Measurements from ENCODE around the gene SLC6A19. TPM values are rescaled to one million over a fixed set of nuclear protein-coding genes. Genes with fewer than 3 reads are reported as not detected.

SLC6A19 gene
- total RNA-seq, 2 experiments from 2014 or later = not detected

DNA sequence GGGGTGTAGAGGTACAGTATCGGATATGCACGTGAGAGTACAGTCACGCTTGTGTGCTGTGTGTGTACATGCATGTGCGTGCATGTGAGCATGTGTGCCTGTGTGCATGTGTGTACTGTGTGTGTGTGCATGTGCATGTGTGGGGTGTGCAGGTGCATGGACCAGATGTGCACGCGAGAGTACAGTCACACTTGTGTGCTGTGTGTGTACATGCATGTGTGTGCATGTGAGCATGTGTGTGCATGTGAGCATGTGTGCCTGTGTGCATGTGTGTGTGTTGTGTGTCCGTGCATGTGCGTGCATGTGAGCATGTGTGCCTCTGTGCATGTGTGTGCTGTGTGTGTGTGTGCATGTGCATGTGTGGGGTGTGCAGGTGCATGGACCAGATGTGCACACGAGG, 10.3 kb downstream of the SLC6A19 start:
- no peaks in the 10 kb centered on the region for H3K27me3 Mint-ChIP-seq
- intact Hi-C loops (cut with DNase I, micrococcal nuclease) = no loop called here
- Histone ChIP-seq H3K9me3 (ENCODE audit: control insufficient read depth in 1 of 2, insufficient read depth in 1 of 2, low read length in 2 of 2) (peaks cover 0 to 14% of the 10 kb centered on the region in 2 experiments), H3K36me3 (ENCODE audit: insufficient read depth, low read length) (no peaks in the 10 kb centered on the region), H3K27ac (ENCODE audit: low read depth in 1 of 2, low read length in 2 of 2) (no peak overlapping the region), H3K4me3 (ENCODE audit: low read length) (no peak overlapping the region), H3K27me3 (ENCODE audit: control insufficient read depth in 1 of 2, insufficient read depth in 2 of 2, low read length in 2 of 2) (no peaks in the 10 kb centered on the region), H3K4me1 (ENCODE audit: insufficient read depth, low read length) (no peaks in the 10 kb centered on the region)
- no peaks in the 10 kb centered on the region for H3K9me3 Mint-ChIP-seq
- CTCF ChIA-PET = no interaction called here
- TF ChIP-seq, protein P1, sequence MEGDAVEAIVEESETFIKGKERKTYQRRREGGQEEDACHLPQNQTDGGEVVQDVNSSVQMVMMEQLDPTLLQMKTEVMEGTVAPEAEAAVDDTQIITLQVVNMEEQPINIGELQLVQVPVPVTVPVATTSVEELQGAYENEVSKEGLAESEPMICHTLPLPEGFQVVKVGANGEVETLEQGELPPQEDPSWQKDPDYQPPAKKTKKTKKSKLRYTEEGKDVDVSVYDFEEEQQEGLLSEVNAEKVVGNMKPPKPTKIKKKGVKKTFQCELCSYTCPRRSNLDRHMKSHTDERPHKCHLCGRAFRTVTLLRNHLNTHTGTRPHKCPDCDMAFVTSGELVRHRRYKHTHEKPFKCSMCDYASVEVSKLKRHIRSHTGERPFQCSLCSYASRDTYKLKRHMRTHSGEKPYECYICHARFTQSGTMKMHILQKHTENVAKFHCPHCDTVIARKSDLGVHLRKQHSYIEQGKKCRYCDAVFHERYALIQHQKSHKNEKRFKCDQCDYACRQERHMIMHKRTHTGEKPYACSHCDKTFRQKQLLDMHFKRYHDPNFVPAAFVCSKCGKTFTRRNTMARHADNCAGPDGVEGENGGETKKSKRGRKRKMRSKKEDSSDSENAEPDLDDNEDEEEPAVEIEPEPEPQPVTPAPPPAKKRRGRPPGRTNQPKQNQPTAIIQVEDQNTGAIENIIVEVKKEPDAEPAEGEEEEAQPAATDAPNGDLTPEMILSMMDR (IDR thresholded peaks at IDR 0.05) = no peak
- H3K27ac Mint-ChIP-seq = no peak overlapping the region
- POLR2A ChIA-PET = no interaction called here
- no peak overlapping the region for H3K4me3 Mint-ChIP-seq
- no peaks in the 10 kb centered on the region for H3K36me3 Mint-ChIP-seq (ENCODE audit: low read depth)
- no peak for ATAC-seq (ENCODE audit: poor library complexity)
- DNase-seq = no peak
- H3K4me1 Mint-ChIP-seq (ENCODE audit: low read depth) = no peaks in the 10 kb centered on the region

DNA sequence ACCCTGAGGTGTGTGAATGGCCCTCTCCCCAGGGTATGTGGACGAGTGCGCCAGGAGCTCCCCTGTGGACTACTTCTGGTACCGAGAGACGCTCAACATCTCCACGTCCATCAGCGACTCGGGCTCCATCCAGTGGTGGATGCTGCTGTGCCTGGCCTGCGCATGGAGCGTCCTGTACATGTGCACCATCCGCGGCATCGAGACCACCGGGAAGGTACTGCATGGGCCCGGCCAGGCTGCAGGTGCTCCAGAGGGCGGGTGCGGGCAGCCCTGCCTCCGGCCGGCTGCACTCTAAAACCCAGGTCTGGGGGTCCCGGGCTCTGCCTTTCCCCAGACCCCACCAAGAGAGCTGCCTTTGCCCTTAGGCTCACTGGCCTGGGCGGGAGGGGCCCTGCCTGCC, 10.9 kb downstream of the SLC6A19 start:
- Histone ChIP-seq H3K27ac (ENCODE audit: low read depth in 1 of 2, low read length in 2 of 2) (no peak overlapping the region), H3K9me3 (ENCODE audit: control insufficient read depth in 1 of 2, insufficient read depth in 1 of 2, low read length in 2 of 2) (peaks cover 0 to 15% of the 10 kb centered on the region in 2 experiments), H3K4me1 (ENCODE audit: insufficient read depth, low read length) (no peaks in the 10 kb centered on the region), H3K4me3 (ENCODE audit: low read length) (no peak overlapping the region), H3K36me3 (ENCODE audit: insufficient read depth, low read length) (no peaks in the 10 kb centered on the region), H3K27me3 (ENCODE audit: control insufficient read depth in 1 of 2, insufficient read depth in 2 of 2, low read length in 2 of 2) (no peaks in the 10 kb centered on the region)
- DNase-seq = no peak
- intact Hi-C loops (cut with DNase I, micrococcal nuclease) = no loop called here
- TF ChIP-seq, protein P1 (IDR thresholded peaks at IDR 0.05) = no peak
- H3K27me3 Mint-ChIP-seq = no peaks in the 10 kb centered on the region
- no peak for ATAC-seq (ENCODE audit: poor library complexity)
- ChIA-PET POLR2A (no interaction called here), CTCF (no interaction called here)
- H3K36me3 Mint-ChIP-seq (ENCODE audit: low read depth) = no peaks in the 10 kb centered on the region
- H3K27ac Mint-ChIP-seq = no peak overlapping the region
- no peaks in the 10 kb centered on the region for H3K9me3 Mint-ChIP-seq
- H3K4me3 Mint-ChIP-seq = no peak overlapping the region
- no peaks in the 10 kb centered on the region for H3K4me1 Mint-ChIP-seq (ENCODE audit: low read depth)

DNA sequence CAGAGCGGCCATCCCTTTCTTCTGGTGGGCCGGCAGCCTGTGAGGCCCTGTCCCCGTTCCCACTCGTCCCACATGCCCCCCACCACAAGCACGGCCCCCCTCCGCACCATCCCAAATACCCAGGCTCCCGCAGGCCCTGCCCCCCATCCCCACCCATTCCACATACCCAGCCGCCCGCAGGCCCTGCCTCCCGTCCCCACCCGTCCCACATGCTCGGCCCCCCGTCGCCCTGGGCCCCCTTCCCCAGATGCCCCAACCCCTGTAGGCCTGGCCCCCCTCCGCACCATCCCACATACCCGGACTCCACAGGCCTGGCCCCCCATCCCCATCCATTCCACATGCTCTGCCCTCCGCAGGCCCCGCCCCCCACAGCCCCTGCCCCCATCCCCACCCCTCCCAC, 11.5 kb downstream of the SLC6A19 start:
- intact Hi-C loops (cut with DNase I, micrococcal nuclease) = no loop called here
- H3K9me3 ChIP-seq (ENCODE audit: control insufficient read depth in 1 of 2, insufficient read depth in 1 of 2, low read length in 2 of 2) = peaks cover 0 to 15% of the 10 kb centered on the region in 2 experiments
- Mint-ChIP-seq H3K9me3 (no peaks in the 10 kb centered on the region), H3K4me1 (ENCODE audit: low read depth) (no peaks in the 10 kb centered on the region), H3K36me3 (ENCODE audit: low read depth) (no peaks in the 10 kb centered on the region), H3K27me3 (no peaks in the 10 kb centered on the region), H3K4me3 (no peak overlapping the region), H3K27ac (no peak overlapping the region)
- H3K27me3 ChIP-seq (ENCODE audit: control insufficient read depth in 1 of 2, insufficient read depth in 2 of 2, low read length in 2 of 2) = no peaks in the 10 kb centered on the region
- no peaks in the 10 kb centered on the region for H3K36me3 ChIP-seq (ENCODE audit: insufficient read depth, low read length)
- CTCF ChIA-PET = no interaction called here
- H3K27ac ChIP-seq (ENCODE audit: low read depth in 1 of 2, low read length in 2 of 2) = no peak overlapping the region
- no peak overlapping the region for H3K4me3 ChIP-seq (ENCODE audit: low read length)
- no peak for ATAC-seq (ENCODE audit: poor library complexity)
- no peak for DNase-seq
- POLR2A ChIA-PET = no interaction called here
- no peaks in the 10 kb centered on the region for H3K4me1 ChIP-seq (ENCODE audit: insufficient read depth, low read length)
- TF ChIP-seq, protein P1 (IDR thresholded peaks at IDR 0.05) = no peak
